IMR-90 (cell line): ENCODE results near the gene DTNA. TPM values are rescaled to one million over a fixed set of nuclear protein-coding genes. Genes with fewer than 3 reads are reported as not detected.

Experiments
- ATAC-seq: fragments of 200-7000 bp; cut with Tn5 transposase; 2 replicates; pipeline ENCODE4 v1.9.1; 2020; ENCODE audit warnings: low read depth, mild to moderate bottlenecking, moderate library complexity
- BruUV-seq: library from RNA; stranded (reverse); fragments of 400-500 nt; replicated peaks from 2 replicates; lab custom pipeline; 2021; lab: Mats Ljungman, UMichigan
- CTCF ChIA-PET: fragments of 300-600 bp; formaldehyde crosslinking; extraction: SDS; loops from one replicate; lab custom pipeline; 2021; ENCODE audit warnings: antibody characterized with exemption; lab: Yijun Ruan, JAX
- POLR2A ChIA-PET: fragments of 300-600 bp; sonication (Branson Sonifier 250); formaldehyde crosslinking; loops from one replicate; lab custom pipeline; 2022; ENCODE audit warnings: antibody characterized with exemption; ENCODE audit not compliant: unreplicated experiment; lab: Charles Lee
- DNase-seq: peaks from one replicate; pipeline ENCODE4 v3.0.0; 2013
- H2AFZ ChIP-seq: replicated peaks from 2 replicates; pipeline ENCODE3; 2013; ENCODE audit warnings: low read length, mild to moderate bottlenecking; ENCODE audit not compliant: poor library complexity
- H2AK5ac ChIP-seq: 2 replicates; pipeline ENCODE4 v1.6.1; 2013; ENCODE audit warnings: low read depth, low read length, inconsistent platforms
- H2AK9ac ChIP-seq: replicated peaks from 2 replicates; pipeline ENCODE3; 2013; ENCODE audit warnings: mild to moderate bottlenecking, low read depth, low read length, moderate library complexity; ENCODE audit not compliant: poor library complexity
- H2BK120ac ChIP-seq: 2 replicates; pipeline ENCODE4 v1.6.1; 2013; ENCODE audit warnings: low read depth, low read length, inconsistent platforms
- H2BK15ac ChIP-seq: 3 replicates; pipeline ENCODE4 v1.6.1; 2013; ENCODE audit warnings: low read depth, low read length, inconsistent platforms
- H2BK20ac ChIP-seq: 2 replicates; pipeline ENCODE4 v1.6.1; 2013; ENCODE audit warnings: low read depth, mild to moderate bottlenecking, inconsistent platforms, low read length, moderate library complexity
- H2BK5ac ChIP-seq: 2 replicates; pipeline ENCODE4 v1.6.1; 2013; ENCODE audit warnings: mild to moderate bottlenecking, low read depth, low read length, inconsistent platforms; ENCODE audit not compliant: poor library complexity, severe bottlenecking
- H3K14ac ChIP-seq: replicated peaks from 2 replicates; pipeline ENCODE4 v1.6.1; 2013; ENCODE audit warnings: low read depth, low read length, inconsistent platforms
- H3K18ac ChIP-seq: 2 replicates; pipeline ENCODE4 v1.6.1; 2013; ENCODE audit warnings: low read depth, low read length, control low read depth
- H3K23ac ChIP-seq: 2 replicates; pipeline ENCODE4 v1.6.1; 2013; ENCODE audit warnings: low read depth, low read length, inconsistent platforms
- H3K27ac ChIP-seq: 2 replicates; pipeline ENCODE4 v1.5.1; 2013; ENCODE audit warnings: mild to moderate bottlenecking, control low read depth, low read length; ENCODE audit not compliant: insufficient read depth
- H3K27me3 ChIP-seq: 2 replicates; pipeline ENCODE4 v1.6.1; 2013; ENCODE audit warnings: low read length; ENCODE audit not compliant: control insufficient read depth, insufficient read depth
- H3K36me3 ChIP-seq: 2 replicates; pipeline ENCODE4 v1.6.1; 2013; ENCODE audit warnings: low read length, mixed read lengths; ENCODE audit not compliant: control insufficient read depth, insufficient read depth
- H3K4ac ChIP-seq: 2 replicates; pipeline ENCODE4 v1.6.1; 2013; ENCODE audit warnings: low read depth, low read length, inconsistent platforms
- H3K4me1 ChIP-seq: 2 replicates; pipeline ENCODE4 v1.6.1; 2013; ENCODE audit warnings: low read length, mixed read lengths; ENCODE audit not compliant: control insufficient read depth, insufficient read depth
- H3K4me2 ChIP-seq: 2 replicates; pipeline ENCODE4 v1.6.1; 2013; ENCODE audit warnings: low read depth, mild to moderate bottlenecking, control low read depth, low read length, moderate library complexity
- H3K4me3 ChIP-seq: 2 replicates; pipeline ENCODE4 v1.5.1; 2013; ENCODE audit warnings: low read depth, mild to moderate bottlenecking, control low read depth, low read length, moderate library complexity; ENCODE audit not compliant: insufficient read depth
- H3K56ac ChIP-seq: 2 replicates; pipeline ENCODE4 v1.6.1; 2013; ENCODE audit warnings: low read length, inconsistent platforms; ENCODE audit not compliant: insufficient read depth; ENCODE audit errors: extremely low read depth
- H3K79me1 ChIP-seq, 2 experiments: 2 replicates each; pipeline ENCODE4 v1.6.1; 2013; ENCODE audit warnings: low read length in 2 of 2, inconsistent platforms in 1 of 2, low read depth in 1 of 2
- H3K9ac ChIP-seq: 2 replicates; pipeline ENCODE4 v1.6.1; 2013; ENCODE audit warnings: low read depth, low read length, control low read depth
- H3K9me1 ChIP-seq: 2 replicates; pipeline ENCODE4 v1.6.1; 2013; ENCODE audit warnings: low read length, inconsistent platforms; ENCODE audit not compliant: insufficient read depth
- H3K9me3 ChIP-seq: 2 replicates; pipeline ENCODE4 v1.6.1; 2013; ENCODE audit warnings: low read length; ENCODE audit not compliant: control insufficient read depth, insufficient read depth
- H4K20me1 ChIP-seq: 2 replicates; pipeline ENCODE4 v1.6.1; 2013; ENCODE audit warnings: low read length, inconsistent platforms; ENCODE audit not compliant: insufficient read depth
- H4K5ac ChIP-seq: 2 replicates; pipeline ENCODE4 v1.6.1; 2013; ENCODE audit warnings: mild to moderate bottlenecking, low read depth, low read length, control low read depth
- H4K8ac ChIP-seq, 2 experiments: 2 replicates each; pipeline ENCODE4 v1.6.1; 2013; ENCODE audit warnings: low read depth in 2 of 2, low read length in 2 of 2, control low read depth in 1 of 2, inconsistent platforms in 1 of 2
- H4K91ac ChIP-seq: 2 replicates; pipeline ENCODE4 v1.6.1; 2013; ENCODE audit warnings: low read depth, low read length, inconsistent platforms; ENCODE audit not compliant: insufficient read depth
- BHLHE40 ChIP-seq: fragments of 150-350 bp; IDR thresholded peaks from 2 replicates; pipeline ENCODE4 v1.6.1; 2016; ENCODE audit warnings: mild to moderate bottlenecking, low read depth, low read length
- CEBPB ChIP-seq: IDR thresholded peaks from 2 replicates; pipeline ENCODE4 v1.6.1; 2012; ENCODE audit warnings: low read depth, low read length, improper control_type of control experiment
- CHD1 ChIP-seq: IDR thresholded peaks from 2 replicates; pipeline ENCODE4 v1.6.1; 2012; ENCODE audit warnings: low read depth, low read length, improper control_type of control experiment
- CTCF ChIP-seq: conservative IDR thresholded peaks from 2 replicates; pipeline ENCODE4 v1.5.1; 2012; ENCODE audit warnings: mild to moderate bottlenecking, low read depth, low read length, improper control_type of control experiment
- ELK1 ChIP-seq: fragments of 150-350 bp; IDR thresholded peaks from 2 replicates; pipeline ENCODE4 v1.6.1; 2016; ENCODE audit warnings: low read depth, mild to moderate bottlenecking, low read length, moderate library complexity, borderline replicate concordance
- FOS ChIP-seq: fragments of 150-350 bp; IDR thresholded peaks from 2 replicates; pipeline ENCODE4 v1.6.1; 2016; ENCODE audit warnings: low read depth, low read length
- MAFK ChIP-seq: IDR thresholded peaks from 2 replicates; pipeline ENCODE4 v1.6.1; 2012; ENCODE audit warnings: low read depth, low read length, improper control_type of control experiment
- MAZ ChIP-seq: IDR thresholded peaks from 2 replicates; pipeline ENCODE4 v1.6.1; 2012; ENCODE audit warnings: low read depth, mild to moderate bottlenecking, low read length, improper control_type of control experiment, moderate library complexity, borderline replicate concordance
- MXI1 ChIP-seq: IDR thresholded peaks from 2 replicates; pipeline ENCODE4 v1.6.1; 2012; ENCODE audit warnings: low read depth, mild to moderate bottlenecking, low read length, moderate library complexity, borderline replicate concordance
- NFE2L2 ChIP-seq: fragments of 150-350 bp; IDR thresholded peaks from 2 replicates; pipeline ENCODE4 v1.6.1; 2016; ENCODE audit warnings: low read depth, mild to moderate bottlenecking, low read length
- POLR2A ChIP-seq: IDR thresholded peaks from 2 replicates; pipeline ENCODE4 v1.6.1; 2012; ENCODE audit warnings: mild to moderate bottlenecking, low read depth, low read length
- RAD21 ChIP-seq: IDR thresholded peaks from 2 replicates; pipeline ENCODE4 v1.6.1; 2012; ENCODE audit warnings: low read length, improper control_type of control experiment
- RCOR1 ChIP-seq: IDR thresholded peaks from 2 replicates; pipeline ENCODE4 v1.6.1; 2012; ENCODE audit warnings: mild to moderate bottlenecking, low read length, improper control_type of control experiment; ENCODE audit not compliant: insufficient replicate concordance
- RFX5 ChIP-seq: IDR thresholded peaks from 2 replicates; pipeline ENCODE4 v1.8.0; 2012; ENCODE audit warnings: low read depth, mild to moderate bottlenecking, low read length, moderate library complexity
- SMC3 ChIP-seq: fragments of 150-350 bp; IDR thresholded peaks from 2 replicates; pipeline ENCODE4 v1.6.1; 2016; ENCODE audit warnings: low read depth, mild to moderate bottlenecking, antibody characterized with exemption, low read length, moderate library complexity
- USF2 ChIP-seq: fragments of 150-350 bp; IDR thresholded peaks from 2 replicates; pipeline ENCODE4 v1.6.1; 2017; ENCODE audit warnings: mild to moderate bottlenecking, antibody characterized with exemption, low read length, low read depth
- WGBS, 2 experiments: methylation state at CpG; one replicate each; pipeline versions ENCODE4 v1.1.5 to v1.1.7; 2013; ENCODE audit warnings: missing lambda C conversion rate in 2 of 2; ENCODE audit not compliant: insufficient read length in 1 of 2; ENCODE audit errors: extremely low coverage in 2 of 2; 5-methylcytosine and 5-hydroxymethylcytosine counted together
- dilution Hi-C: fragments of 300-500 bp; cut with HindIII; formaldehyde crosslinking; loops from one replicate; pipeline ENCODE4 v1.14.3; 2018; ENCODE audit warnings: low sequenced_read_pairs; ENCODE audit not compliant: unreplicated experiment
- in situ Hi-C: fragments of 300-500 bp; cut with MboI; formaldehyde crosslinking; loops from 3 replicates; pipeline ENCODE4 v1.14.3; 2019; ENCODE audit warnings: low sequenced_read_pairs, inconsistent platforms, mixed read lengths
- intact Hi-C: fragments of 100-400 bp; cut with micrococcal nuclease; formaldehyde crosslinking; loops from 2 replicates; pipeline ENCODE4 v1.10.0; 2022
- polyA plus RNA-seq, 3 experiments: library from polyadenylated mRNA; depleted of rRNA; stranded (reverse); fragments of >200 nt; gene quantifications; 2 replicates each; pipeline ENCODE4 v1.2.3, GENCODE V29; 2012; ENCODE audit warnings: low replicate concordance in 1 of 3
- total RNA-seq: library from RNA; depleted of rRNA; stranded (reverse); fragments of >200 nt; gene quantifications from 2 replicates; pipeline ENCODE4 v1.2.3, GENCODE V29; 2012

The DTNA gene
- total and polyA plus RNA-seq, 2 of the 4 experiments (the other 2 are of a cell fraction) = 9.5 to 10.8 TPM

- Histone ChIP-seq H3K4me2 (no peak overlapping the region), H3K56ac (no peak overlapping the region), H4K5ac (no peak overlapping the region), H3K79me1 (no peaks in the 10 kb centered on the region), H2BK5ac (no peak overlapping the region), H3K27me3 (no peaks in the 10 kb centered on the region), H4K20me1 (no peaks in the 10 kb centered on the region), H3K14ac (no peak overlapping the region), H2AFZ (no peak overlapping the region), H4K8ac (no peak overlapping the region), H3K36me3 (no peaks in the 10 kb centered on the region), H2AK9ac (no peak overlapping the region), H3K27ac (no peak overlapping the region), H3K4me1 (no peaks in the 10 kb centered on the region), H2AK5ac (no peak overlapping the region), H3K4ac (no peak overlapping the region), H4K91ac (no peak overlapping the region), H3K23ac (no peak overlapping the region), H2BK15ac (no peak overlapping the region), H2BK120ac (no peak overlapping the region), H3K9me3 (no peaks in the 10 kb centered on the region), H3K9ac (no peak overlapping the region), H2BK20ac (no peak overlapping the region), H3K4me3 (no peak overlapping the region), H3K9me1 (no peaks in the 10 kb centered on the region), H3K18ac (no peak overlapping the region)
- CTCF ChIA-PET = interaction anchor here (0.5 to 0.9 kb wide), 3 partner anchors 41 to 627 kb away, joined by 3 read pairs; no protein-coding TSS in a partner anchor
- dilution Hi-C loops = no loop called here
- POLR2A ChIA-PET = no interaction called here
- no peak for DNase-seq
- ATAC-seq = no peak
- intact Hi-C loops = no loop called here
- no peak for TF ChIP-seq CHD1
- TF ChIP-seq RCOR1 = no peak
- no peak for TF ChIP-seq MAZ
- TF ChIP-seq SMC3 = no peak
- TF ChIP-seq RAD21 = no peak
- no peak for TF ChIP-seq CEBPB
- no peak for TF ChIP-seq NFE2L2
- no peak for TF ChIP-seq BHLHE40
- no peak for TF ChIP-seq ELK1
- TF ChIP-seq MXI1 = no peak
- TF ChIP-seq MAFK = no peak
- no peak for TF ChIP-seq RFX5
- TF ChIP-seq POLR2A = no peak
- no peak for TF ChIP-seq USF2
- TF ChIP-seq CTCF = no peak
- no peak for TF ChIP-seq FOS
- in situ Hi-C loops = no loop called here
- no CpG with 5 or more reads among the region's 3 CpGs for WGBS, 2 experiments
- no TSS peak for BruUV-seq
These were observed 7.3 kb upstream of the DTNA start for GRCh38 chr18:34702814-34703213.
